LNCaP clone FGC (cell line): ENCODE results near the gene TCL1A.

Source experiments
- DNase-seq: peaks from one replicate; pipeline ENCODE4 v3.0.0-alpha.2; 2011; ENCODE audit warnings: low read depth
- H3K4me3 ChIP-seq: 2 replicates; pipeline ENCODE4 v1.5.1; 2011; ENCODE audit warnings: mild to moderate bottlenecking, low read depth, low read length, control low read depth
- TF ChIP-seq, protein P1 (sequence below): IDR thresholded peaks from 2 replicates; pipeline ENCODE4 v1.5.1; 2012; ENCODE audit warnings: mild to moderate bottlenecking; ENCODE audit not compliant: control insufficient read depth, insufficient read depth; ENCODE audit errors: extremely low read depth

Gene TCL1A

DNA sequence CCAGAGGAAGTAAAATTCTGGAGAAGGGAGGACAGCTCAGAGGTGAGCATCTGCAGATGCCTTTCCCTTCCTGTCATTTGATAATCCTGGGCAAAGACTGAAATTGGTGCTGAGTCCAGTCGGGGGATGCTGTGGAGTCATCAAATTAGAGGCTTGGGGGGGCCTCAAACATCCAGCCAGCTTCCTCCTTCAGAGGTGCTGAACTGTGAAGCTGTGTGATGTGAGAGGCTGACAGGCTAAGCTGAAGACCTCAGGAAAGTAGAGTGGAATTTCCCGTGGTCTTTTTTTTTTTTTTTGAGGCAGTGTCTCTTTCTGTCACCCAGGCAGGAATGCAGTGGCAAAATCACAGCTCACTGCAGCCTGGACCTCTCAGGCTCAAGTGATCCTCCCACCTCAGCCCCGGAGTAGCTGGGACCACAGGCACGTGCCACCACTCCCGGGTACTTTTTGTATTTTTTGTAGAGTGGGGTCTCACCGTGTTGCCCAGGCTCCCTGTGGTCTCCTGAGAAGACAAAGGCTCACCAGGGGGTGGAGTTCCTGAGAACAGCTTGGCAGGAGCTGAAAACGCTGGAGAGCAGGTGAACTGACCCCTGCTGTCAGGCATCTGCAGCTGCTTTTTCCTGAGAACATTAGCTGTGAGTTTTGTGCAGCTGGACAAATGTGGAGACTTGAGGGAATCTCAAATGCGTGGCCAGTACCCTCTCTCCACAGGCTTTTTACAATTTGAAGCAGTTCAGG is 33.8 kb downstream of the TCL1A start:
- DNase-seq, result no peak
- no peak overlapping the region for H3K4me3 ChIP-seq
- TF ChIP-seq, protein P1, sequence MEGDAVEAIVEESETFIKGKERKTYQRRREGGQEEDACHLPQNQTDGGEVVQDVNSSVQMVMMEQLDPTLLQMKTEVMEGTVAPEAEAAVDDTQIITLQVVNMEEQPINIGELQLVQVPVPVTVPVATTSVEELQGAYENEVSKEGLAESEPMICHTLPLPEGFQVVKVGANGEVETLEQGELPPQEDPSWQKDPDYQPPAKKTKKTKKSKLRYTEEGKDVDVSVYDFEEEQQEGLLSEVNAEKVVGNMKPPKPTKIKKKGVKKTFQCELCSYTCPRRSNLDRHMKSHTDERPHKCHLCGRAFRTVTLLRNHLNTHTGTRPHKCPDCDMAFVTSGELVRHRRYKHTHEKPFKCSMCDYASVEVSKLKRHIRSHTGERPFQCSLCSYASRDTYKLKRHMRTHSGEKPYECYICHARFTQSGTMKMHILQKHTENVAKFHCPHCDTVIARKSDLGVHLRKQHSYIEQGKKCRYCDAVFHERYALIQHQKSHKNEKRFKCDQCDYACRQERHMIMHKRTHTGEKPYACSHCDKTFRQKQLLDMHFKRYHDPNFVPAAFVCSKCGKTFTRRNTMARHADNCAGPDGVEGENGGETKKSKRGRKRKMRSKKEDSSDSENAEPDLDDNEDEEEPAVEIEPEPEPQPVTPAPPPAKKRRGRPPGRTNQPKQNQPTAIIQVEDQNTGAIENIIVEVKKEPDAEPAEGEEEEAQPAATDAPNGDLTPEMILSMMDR, result peak; percentile 43

DNA sequence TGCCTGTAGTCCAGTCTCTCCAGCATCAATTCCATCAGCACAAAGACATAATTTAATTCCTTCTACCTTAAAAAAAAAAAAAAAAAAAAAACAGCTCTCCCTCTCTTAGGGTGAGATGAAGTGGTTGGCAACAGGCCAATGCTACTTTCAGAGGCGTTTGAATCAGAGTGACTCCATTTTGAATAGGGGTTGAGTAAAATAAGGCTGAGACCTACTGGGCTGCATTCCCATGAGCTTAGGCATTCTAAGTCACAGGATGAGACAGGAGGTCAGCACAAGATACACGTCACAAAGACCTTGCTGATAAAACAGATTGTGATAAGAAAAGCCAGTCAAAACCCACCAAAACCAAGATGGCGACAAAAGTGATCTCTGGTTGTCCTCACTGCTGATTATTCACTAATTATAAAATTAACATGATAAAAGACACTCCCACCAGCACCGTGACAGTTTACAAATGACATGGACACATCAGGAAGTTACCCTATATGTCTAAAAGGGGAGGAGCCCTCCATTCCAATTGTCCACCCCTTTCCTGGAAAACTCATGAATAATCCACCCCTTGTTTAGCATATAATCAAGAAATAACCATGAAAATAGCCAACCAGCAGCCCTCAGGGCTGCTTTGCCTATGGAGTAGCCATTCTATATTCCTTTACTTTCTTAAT is 34.6 kb downstream of the TCL1A start:
- DNase-seq, result no peak
- no peak overlapping the region for H3K4me3 ChIP-seq

DNA sequence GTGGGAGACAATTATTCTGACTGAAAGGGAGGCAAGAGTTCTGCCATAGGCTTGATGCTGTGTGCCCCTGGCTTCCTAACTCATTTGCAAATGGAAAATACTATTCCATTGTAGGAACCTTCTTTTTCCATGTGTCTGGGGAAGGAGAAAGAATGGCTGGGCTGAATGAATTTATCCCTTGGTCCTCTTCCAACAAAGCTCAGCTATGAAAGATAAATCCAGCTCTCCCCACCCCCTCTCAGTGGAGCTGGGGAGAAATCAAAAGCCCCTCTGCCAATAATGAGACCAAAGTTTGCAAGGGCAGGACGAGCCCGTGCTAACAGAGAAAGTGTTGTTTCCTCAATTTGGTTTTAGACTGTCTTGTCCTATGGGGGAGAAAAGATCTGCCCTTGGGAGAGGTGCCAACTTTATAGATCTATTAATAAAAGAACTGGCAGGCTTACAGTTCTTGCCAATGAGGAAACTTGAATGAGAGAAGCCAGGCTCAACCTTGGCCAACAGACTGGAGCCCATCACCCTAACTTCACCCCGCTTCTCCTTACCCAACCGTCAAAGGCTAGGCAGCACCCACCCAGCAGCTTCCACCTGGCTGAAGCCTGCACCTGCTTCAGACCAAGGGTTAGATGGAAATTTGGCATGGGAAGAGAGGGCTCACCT is 36.6 kb downstream of the TCL1A start:
- DNase-seq, result no peak

More for the DNA sequence above, 34.6 kb downstream of the TCL1A start:
- TF ChIP-seq, protein P1, result no peak

DNA sequence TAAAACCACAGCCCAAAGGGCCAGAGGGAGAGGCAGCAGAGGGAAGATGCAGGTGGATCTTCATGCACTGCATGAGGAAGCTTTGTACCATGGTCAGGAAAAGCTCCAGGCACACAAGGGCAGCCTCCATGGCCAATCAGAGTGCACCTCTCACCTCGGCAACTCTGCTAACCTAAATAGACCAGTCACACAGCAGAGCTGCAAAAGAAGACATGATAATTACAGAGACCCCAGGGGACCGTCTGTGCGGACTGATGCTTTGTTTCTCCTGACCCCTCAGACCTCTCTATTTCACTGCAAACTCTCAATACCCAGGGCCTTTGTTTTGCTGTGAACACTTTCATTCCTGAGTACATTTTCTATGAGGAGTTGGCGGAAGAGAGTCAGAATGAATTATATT is 38.4 kb downstream of the TCL1A start:
- DNase-seq, result no peak

More for the DNA sequence above, 36.6 kb downstream of the TCL1A start:
- TF ChIP-seq, protein P1, result no peak
- H3K4me3 ChIP-seq, result no peak overlapping the region

DNA sequence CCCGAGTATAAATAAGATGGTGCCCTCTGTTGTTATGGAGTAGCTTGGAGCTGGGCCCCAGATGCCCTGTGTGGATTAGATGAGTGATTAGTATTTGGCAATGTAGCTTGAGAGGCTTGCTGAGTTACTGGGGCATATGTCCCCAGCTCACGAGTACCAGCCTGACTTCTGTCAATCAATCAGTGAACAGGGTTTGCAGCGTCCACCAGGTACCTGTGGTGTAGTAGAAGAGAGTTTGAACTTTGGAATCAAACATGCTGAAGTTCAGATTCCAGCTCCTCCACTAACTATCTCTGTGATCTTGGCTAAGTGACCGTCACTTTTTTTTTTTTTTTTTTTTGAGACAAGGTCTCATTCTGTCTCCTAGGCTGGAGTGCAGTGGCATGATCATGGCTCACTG is 39.3 kb downstream of the TCL1A start:
- TF ChIP-seq, protein P1, result no peak
- H3K4me3 ChIP-seq, result no peak overlapping the region
- no peak for DNase-seq

More for the DNA sequence above, 38.4 kb downstream of the TCL1A start:
- TF ChIP-seq, protein P1, result no peak
- no peak overlapping the region for H3K4me3 ChIP-seq

DNA sequence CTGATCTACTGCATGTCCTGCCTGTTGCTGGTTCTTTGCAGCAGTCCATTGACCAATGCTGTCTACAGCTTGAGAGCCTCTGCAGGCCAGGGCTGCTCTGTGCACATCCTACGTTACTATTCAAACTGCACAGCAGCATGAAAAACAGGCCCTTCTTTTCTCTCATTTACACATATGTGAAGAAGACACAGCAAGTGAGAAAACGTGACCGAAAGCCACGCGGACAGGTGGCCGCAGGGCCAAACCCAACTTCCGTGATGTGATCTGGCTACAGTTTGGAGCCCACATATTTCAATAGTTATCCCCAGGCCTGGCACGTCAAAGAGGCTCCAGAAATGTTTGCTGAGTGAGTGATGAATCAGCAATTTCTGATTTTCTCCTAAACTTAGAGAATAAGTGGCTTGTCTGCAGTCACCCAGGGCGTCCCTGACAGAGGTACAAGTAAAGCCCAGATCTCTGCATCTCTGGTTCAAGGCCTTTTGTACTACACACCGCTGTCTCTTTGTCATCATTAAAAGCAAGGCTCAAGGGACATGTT is 45.6 kb downstream of the TCL1A start:
- no peak for DNase-seq
- TF ChIP-seq, protein P1, result no peak
- no peak overlapping the region for H3K4me3 ChIP-seq
